A673 (cell line): ENCODE data around the gene TTBK2. TPM values are rescaled to one million over a fixed set of nuclear protein-coding genes. Genes with fewer than 3 reads are reported as not detected.
"Not testable (repeated sequence)": the region's sequence is repeated elsewhere in the genome, so short reads cannot be mapped to it uniquely, and the experiment has no call there.

ENCODE experiments used
- BruUV-seq: library from RNA; stranded (reverse); fragments of 400-500 nt; replicated peaks from 2 replicates; lab custom pipeline; 2021; lab: Mats Ljungman, UMichigan
- CTCF ChIA-PET: fragments of 300-600 bp; sonication (Branson Sonifier 250); formaldehyde crosslinking; loops from one replicate; lab custom pipeline; 2022; ENCODE audit warnings: antibody characterized with exemption; lab: Charles Lee
- POLR2A ChIA-PET: fragments of 300-600 bp; sonication (Branson Sonifier 250); formaldehyde crosslinking; loops from one replicate; lab custom pipeline; 2022; ENCODE audit warnings: antibody characterized with exemption; ENCODE audit not compliant: low non-redundant PET; lab: Charles Lee
- DNase-seq: peaks from one replicate; pipeline ENCODE4 v3.0.0-alpha.2; 2015; ENCODE audit warnings: low spot score
- H3K27ac ChIP-seq: fragments of 200-600 bp; sonication (generic); 2 replicates; pipeline ENCODE4 v1.5.1; 2016; ENCODE audit warnings: mixed run types, low read depth, mild to moderate bottlenecking, mixed read lengths, antibody characterized with exemption, low read length; ENCODE audit not compliant: poor library complexity, severe bottlenecking
- H3K27me3 ChIP-seq: fragments of 200-600 bp; sonication (generic); replicated peaks from 2 replicates; pipeline ENCODE4 v1.6.1; 2017; ENCODE audit warnings: mixed run types, low read depth, mild to moderate bottlenecking, mixed read lengths, antibody characterized with exemption, low read length; ENCODE audit not compliant: insufficient read depth, poor library complexity
- H3K36me3 ChIP-seq: fragments of 200-600 bp; sonication (generic); 2 replicates; pipeline ENCODE4 v1.6.1; 2016; ENCODE audit warnings: mixed run types, mild to moderate bottlenecking, mixed read lengths, antibody characterized with exemption, low read length; ENCODE audit not compliant: insufficient read depth, poor library complexity, severe bottlenecking
- H3K4me1 ChIP-seq: fragments of 200-600 bp; sonication (generic); 2 replicates; pipeline ENCODE4 v1.6.1; 2017; ENCODE audit warnings: mixed run types, mild to moderate bottlenecking, mixed read lengths, antibody characterized with exemption, low read length; ENCODE audit not compliant: insufficient read depth, poor library complexity, severe bottlenecking
- H3K4me3 ChIP-seq: fragments of 200-600 bp; sonication (generic); 2 replicates; pipeline ENCODE4 v1.5.1; 2016; ENCODE audit warnings: low read depth, mixed run types, mild to moderate bottlenecking, mixed read lengths, low read length; ENCODE audit not compliant: poor library complexity, severe bottlenecking
- H3K9me3 ChIP-seq: fragments of 200-600 bp; sonication (generic); 2 replicates; pipeline ENCODE4 v1.6.1; 2016; ENCODE audit warnings: mixed run types, low read depth, mild to moderate bottlenecking, mixed read lengths, antibody characterized with exemption, low read length; ENCODE audit not compliant: poor library complexity, severe bottlenecking
- EZH2 ChIP-seq: fragments of 200-600 bp; sonication (generic); IDR thresholded peaks from 2 replicates; pipeline ENCODE4 v1.6.1; 2017; ENCODE audit warnings: borderline replicate concordance, low read depth, mild to moderate bottlenecking, mixed read lengths, antibody characterized with exemption, low read length; ENCODE audit not compliant: poor library complexity, severe bottlenecking
- intact Hi-C: fragments of 100-400 bp; cut with micrococcal nuclease; formaldehyde crosslinking; loops from one replicate; pipeline ENCODE4 v1.10.0; 2022; ENCODE audit not compliant: unreplicated experiment
- total RNA-seq: library from RNA; stranded (reverse); gene quantifications from 2 replicates; pipeline ENCODE4 v1.2.3, GENCODE V29; 2021
- TF ChIP-seq, protein P1 (sequence below): fragments of 300-800, 200-600 bp; sonication (generic); conservative IDR thresholded peaks from 2 replicates; pipeline ENCODE4 v1.5.1; 2017; ENCODE audit warnings: low read depth, mild to moderate bottlenecking, antibody characterized with exemption, low read length, moderate library complexity, mixed read lengths

The TTBK2 gene
- total RNA-seq, 1 experiment from 2014 or later = 15.8 TPM

DNA sequence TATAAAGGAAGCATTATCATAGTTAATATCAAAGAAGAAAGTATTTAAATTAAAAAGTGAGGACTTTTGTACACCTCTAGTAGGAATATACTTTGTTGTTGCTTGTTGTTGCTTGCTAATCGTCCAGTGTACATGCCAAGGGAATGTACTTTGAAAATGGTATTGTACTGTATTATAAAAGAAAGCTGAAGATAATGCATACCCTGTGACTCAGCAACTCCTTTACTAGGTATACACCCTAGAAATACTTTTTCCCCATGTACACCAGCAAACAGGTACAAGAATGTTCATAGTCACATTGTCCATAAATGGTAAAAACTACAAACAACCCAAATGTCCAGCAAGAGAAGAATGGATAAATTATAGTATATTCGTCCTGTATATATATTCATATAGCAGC lies 12.0 kb downstream of the TTBK2 start:
- POLR2A ChIA-PET = no interaction called here

DNA sequence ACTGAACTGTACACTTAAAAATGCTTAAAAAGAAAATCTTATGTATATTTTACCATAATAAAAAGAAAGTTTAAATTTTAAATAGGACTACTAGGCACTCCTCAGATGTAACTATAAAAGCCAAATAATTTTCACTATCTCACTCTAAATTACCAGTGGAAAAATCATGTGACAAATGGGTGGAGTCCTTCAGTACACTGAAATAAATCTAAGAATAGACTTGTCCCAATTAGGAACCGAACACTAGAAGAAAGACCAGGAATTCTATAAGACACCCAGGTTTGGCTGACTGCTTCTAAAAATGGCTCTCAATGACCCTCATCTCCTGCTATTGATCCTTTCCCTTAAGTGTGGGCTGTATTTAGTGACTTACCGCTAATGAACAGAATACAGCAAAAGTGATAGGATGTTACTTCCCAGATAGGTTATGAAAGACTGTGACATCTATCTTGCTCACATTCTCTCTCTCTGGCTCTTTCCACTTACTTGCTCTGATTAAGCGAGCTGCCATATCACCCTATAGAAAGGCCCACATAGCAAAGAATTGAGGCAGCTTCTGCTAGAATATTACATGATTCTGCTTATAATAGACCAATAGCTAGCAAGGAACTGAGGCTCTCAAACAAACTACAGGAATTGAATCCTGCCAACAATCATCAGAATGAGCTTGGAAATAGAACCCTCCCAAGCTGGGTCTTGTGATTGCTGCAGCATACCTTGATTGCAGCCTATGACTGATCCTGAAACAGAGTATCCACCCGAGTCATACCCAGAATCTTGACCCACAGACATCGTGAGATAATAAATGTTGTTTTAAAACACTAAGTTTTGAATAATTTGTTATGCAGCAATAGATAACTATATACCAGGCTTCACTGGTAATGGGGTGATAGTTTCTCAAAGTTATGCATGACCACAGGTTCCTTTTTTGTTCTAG lies 16.9 kb downstream of the TTBK2 start:
- no TSS peak for BruUV-seq
- TF ChIP-seq, protein P1, sequence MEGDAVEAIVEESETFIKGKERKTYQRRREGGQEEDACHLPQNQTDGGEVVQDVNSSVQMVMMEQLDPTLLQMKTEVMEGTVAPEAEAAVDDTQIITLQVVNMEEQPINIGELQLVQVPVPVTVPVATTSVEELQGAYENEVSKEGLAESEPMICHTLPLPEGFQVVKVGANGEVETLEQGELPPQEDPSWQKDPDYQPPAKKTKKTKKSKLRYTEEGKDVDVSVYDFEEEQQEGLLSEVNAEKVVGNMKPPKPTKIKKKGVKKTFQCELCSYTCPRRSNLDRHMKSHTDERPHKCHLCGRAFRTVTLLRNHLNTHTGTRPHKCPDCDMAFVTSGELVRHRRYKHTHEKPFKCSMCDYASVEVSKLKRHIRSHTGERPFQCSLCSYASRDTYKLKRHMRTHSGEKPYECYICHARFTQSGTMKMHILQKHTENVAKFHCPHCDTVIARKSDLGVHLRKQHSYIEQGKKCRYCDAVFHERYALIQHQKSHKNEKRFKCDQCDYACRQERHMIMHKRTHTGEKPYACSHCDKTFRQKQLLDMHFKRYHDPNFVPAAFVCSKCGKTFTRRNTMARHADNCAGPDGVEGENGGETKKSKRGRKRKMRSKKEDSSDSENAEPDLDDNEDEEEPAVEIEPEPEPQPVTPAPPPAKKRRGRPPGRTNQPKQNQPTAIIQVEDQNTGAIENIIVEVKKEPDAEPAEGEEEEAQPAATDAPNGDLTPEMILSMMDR = no peak
- no peak for TF ChIP-seq EZH2
- no peak overlapping the region for H3K4me3 ChIP-seq
- no peaks in the 10 kb centered on the region for H3K27me3 ChIP-seq
- no peaks in the 10 kb centered on the region for H3K36me3 ChIP-seq
- CTCF ChIA-PET = no interaction called here
- intact Hi-C loops = no loop called here
- POLR2A ChIA-PET = no interaction called here
- no peaks in the 10 kb centered on the region for H3K4me1 ChIP-seq
- no peak overlapping the region for H3K27ac ChIP-seq
- H3K9me3 ChIP-seq = no peaks in the 10 kb centered on the region
- DNase-seq = no peak

More for the DNA sequence above, 12.0 kb downstream of the TTBK2 start:
- no peak for TF ChIP-seq EZH2
- TF ChIP-seq, protein P1 = no peak
- Histone ChIP-seq H3K27ac (no peak overlapping the region), H3K4me3 (no peak overlapping the region), H3K27me3 (no peaks in the 10 kb centered on the region), H3K9me3 (no peaks in the 10 kb centered on the region), H3K36me3 (no peaks in the 10 kb centered on the region), H3K4me1 (peaks cover 2% of the 10 kb centered on the region)
- BruUV-seq = no TSS peak
- CTCF ChIA-PET = no interaction called here
- intact Hi-C loops = no loop called here
- DNase-seq = no peak

DNA sequence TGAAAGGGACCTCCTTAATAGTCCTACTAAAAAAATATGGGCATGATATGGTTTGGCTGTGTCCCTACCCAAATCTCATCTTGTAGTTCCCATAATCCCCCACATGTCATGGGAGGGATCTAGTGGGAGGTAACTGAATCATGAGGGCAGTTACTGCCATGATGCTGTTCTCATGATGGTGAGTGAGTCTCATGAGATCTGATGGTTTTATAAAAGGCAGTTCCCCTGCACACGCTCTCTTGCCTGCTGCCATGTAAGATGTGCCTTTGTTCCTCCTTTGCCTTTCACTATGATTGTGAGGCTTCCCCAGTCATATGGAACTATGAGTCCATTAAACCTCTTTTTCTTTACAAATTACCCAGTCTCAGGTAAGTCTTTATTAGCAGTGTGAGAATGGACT lies 26.7 kb downstream of the TTBK2 start:
- intact Hi-C loops, H3K4me1 ChIP-seq, H3K27ac ChIP-seq, CTCF ChIA-PET, H3K36me3 ChIP-seq, H3K4me3 ChIP-seq, BruUV-seq, POLR2A ChIA-PET, H3K27me3 ChIP-seq, H3K9me3 ChIP-seq, DNase-seq: not testable (repeated sequence)
